ENCODE measurements around the gene KCNG2. TPM values are rescaled to one million over a fixed set of nuclear protein-coding genes. Genes with fewer than 3 reads are reported as not detected.

The KCNG2 gene
- total RNA-seq, 2 experiments from 2014 or later = not detected

DNA sequence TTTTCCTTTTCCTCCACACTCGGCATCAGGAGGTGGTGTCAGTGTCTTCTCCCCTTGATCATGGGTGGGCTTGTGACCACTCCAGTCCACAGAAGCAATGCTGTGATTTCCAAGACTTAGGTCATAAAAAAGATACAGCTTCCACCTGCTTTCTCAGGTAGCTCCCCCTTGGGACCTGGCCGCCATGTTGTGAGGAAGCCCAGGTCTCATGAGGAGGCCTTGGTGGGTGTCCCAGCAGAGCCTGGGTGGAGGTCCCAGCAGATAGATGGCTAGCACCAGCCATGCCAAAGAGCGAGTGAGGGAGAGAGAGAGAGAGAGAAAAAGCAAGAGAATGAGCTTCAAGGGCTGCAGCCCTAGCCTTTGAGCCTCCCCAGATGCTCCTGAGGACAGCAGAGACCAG lies 137.8 kb downstream of the KCNG2 start:
- no peaks in the 10 kb centered on the region for H3K79me2 ChIP-seq (ENCODE audit: insufficient read depth, low read depth, low read length)

DNA sequence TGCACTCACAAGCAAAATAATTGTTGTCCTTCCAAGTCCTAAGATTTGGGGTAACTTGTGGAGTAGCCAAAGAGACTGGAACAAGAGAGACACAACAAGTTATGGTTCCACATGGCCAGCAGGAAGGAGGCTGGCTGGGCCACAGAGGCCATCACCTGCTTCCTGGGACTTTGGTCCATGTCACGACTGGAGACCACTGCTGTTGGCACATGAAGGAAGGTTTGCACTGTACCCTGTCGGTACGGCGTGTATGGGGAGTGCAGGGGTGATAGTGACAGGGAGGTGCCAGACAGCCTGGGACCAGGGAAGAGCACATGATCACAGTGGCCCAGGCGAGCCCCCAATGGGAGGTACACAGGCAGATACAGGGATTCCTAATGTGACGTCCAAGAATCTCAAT lies 138.2 kb downstream of the KCNG2 start:
- POLR2A ChIA-PET = no interaction called here
- CTCF ChIA-PET (ENCODE audit: unreplicated experiment) = no interaction called here
- DNase-seq (ENCODE audit: low spot score) = no peak

More for the DNA sequence above, 137.8 kb downstream of the KCNG2 start:
- POLR2A ChIA-PET = no interaction called here
- BruUV-seq (replicated peaks) = no TSS peak
- Histone ChIP-seq H3K9me2 (ENCODE audit: insufficient read depth, low read length) (no peaks in the 10 kb centered on the region), H3K4me2 (ENCODE audit: low read length) (no peak overlapping the region), H3K4me1 (ENCODE audit: insufficient read depth, low read length, poor library complexity, severe bottlenecking) (no peaks in the 10 kb centered on the region), H3K27ac (ENCODE audit: low read depth, low read length, poor library complexity, severe bottlenecking) (no peak overlapping the region), H4K20me1 (ENCODE audit: insufficient read depth, low read length) (no peaks in the 10 kb centered on the region), H3K36me3 (ENCODE audit: insufficient read depth, low read length) (peaks cover 23% of the 10 kb centered on the region), H3K9me3 (ENCODE audit: low read length) (peaks cover 9% of the 10 kb centered on the region; the same call in 1 of the 2 replicates), H2AFZ (ENCODE audit: low read length) (no peak overlapping the region), H3K4me3 (ENCODE audit: low read depth, low read length, poor library complexity, severe bottlenecking) (no peak overlapping the region)
- DNase-seq (ENCODE audit: low spot score) = no peak
- CTCF ChIA-PET (ENCODE audit: unreplicated experiment) = no interaction called here
- intact Hi-C loops (cut with micrococcal nuclease; ENCODE audit: unreplicated experiment) = no loop called here
- TF ChIP-seq EZH2phosphoT487 (IDR thresholded peaks at IDR 0.05; ENCODE audit: borderline replicate concordance, low read depth, low read length) = no peak
- TF ChIP-seq, protein P1, sequence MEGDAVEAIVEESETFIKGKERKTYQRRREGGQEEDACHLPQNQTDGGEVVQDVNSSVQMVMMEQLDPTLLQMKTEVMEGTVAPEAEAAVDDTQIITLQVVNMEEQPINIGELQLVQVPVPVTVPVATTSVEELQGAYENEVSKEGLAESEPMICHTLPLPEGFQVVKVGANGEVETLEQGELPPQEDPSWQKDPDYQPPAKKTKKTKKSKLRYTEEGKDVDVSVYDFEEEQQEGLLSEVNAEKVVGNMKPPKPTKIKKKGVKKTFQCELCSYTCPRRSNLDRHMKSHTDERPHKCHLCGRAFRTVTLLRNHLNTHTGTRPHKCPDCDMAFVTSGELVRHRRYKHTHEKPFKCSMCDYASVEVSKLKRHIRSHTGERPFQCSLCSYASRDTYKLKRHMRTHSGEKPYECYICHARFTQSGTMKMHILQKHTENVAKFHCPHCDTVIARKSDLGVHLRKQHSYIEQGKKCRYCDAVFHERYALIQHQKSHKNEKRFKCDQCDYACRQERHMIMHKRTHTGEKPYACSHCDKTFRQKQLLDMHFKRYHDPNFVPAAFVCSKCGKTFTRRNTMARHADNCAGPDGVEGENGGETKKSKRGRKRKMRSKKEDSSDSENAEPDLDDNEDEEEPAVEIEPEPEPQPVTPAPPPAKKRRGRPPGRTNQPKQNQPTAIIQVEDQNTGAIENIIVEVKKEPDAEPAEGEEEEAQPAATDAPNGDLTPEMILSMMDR (conservative IDR thresholded peaks at IDR 0.05; ENCODE audit: low read length) = no peak

DNA sequence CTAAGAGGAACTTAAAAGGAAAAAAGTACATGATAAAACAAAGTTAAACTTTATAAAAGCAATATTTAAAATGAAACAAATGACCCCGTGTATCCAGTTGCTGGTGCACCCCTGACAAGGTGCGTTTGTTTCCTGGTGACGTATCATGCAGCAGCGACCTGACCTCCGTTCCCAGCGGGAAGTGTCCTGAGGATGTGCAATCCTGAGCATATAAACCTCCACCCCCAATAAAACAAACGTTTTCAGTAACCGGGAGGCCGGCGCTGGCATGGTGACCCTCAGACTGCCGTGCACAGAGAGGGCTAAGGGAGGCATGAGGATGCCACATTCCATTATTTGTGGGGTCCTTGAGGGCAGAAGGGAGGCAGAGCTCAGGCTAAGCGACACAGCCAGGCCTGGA lies 138.9 kb downstream of the KCNG2 start:
- Histone ChIP-seq H3K4me2 (ENCODE audit: low read length) (no peak overlapping the region), H3K79me2 (ENCODE audit: insufficient read depth, low read depth, low read length) (no peaks in the 10 kb centered on the region), H3K9me3 (ENCODE audit: low read length) (peaks cover 9% of the 10 kb centered on the region; the same call in 1 of the 2 replicates), H3K27ac (ENCODE audit: low read depth, low read length, poor library complexity, severe bottlenecking) (no peak overlapping the region), H3K4me1 (ENCODE audit: insufficient read depth, low read length, poor library complexity, severe bottlenecking) (no peaks in the 10 kb centered on the region), H4K20me1 (ENCODE audit: insufficient read depth, low read length) (no peaks in the 10 kb centered on the region), H2AFZ (ENCODE audit: low read length) (no peak overlapping the region), H3K36me3 (ENCODE audit: insufficient read depth, low read length) (peaks cover 21% of the 10 kb centered on the region), H3K9me2 (ENCODE audit: insufficient read depth, low read length) (no peaks in the 10 kb centered on the region), H3K4me3 (ENCODE audit: low read depth, low read length, poor library complexity, severe bottlenecking) (no peak overlapping the region)
- CTCF ChIA-PET (ENCODE audit: unreplicated experiment) = interaction anchor here (0.6 kb wide), 1 partner anchor 62 kb away, joined by 3 read pairs; no protein-coding TSS in a partner anchor
- TF ChIP-seq, protein P1 (conservative IDR thresholded peaks at IDR 0.05; ENCODE audit: low read length) = no peak
- no peak for TF ChIP-seq EZH2phosphoT487 (IDR thresholded peaks at IDR 0.05; ENCODE audit: borderline replicate concordance, low read depth, low read length)
- no TSS peak for BruUV-seq (replicated peaks)
- POLR2A ChIA-PET = no interaction called here
- DNase-seq (ENCODE audit: low spot score) = no peak
- intact Hi-C loops (cut with micrococcal nuclease; ENCODE audit: unreplicated experiment) = no loop called here

More for the DNA sequence above, 138.2 kb downstream of the KCNG2 start:
- Histone ChIP-seq H3K36me3 (ENCODE audit: insufficient read depth, low read length) (peaks cover 21% of the 10 kb centered on the region), H3K9me2 (ENCODE audit: insufficient read depth, low read length) (no peaks in the 10 kb centered on the region), H3K9me3 (ENCODE audit: low read length) (peaks cover 9% of the 10 kb centered on the region; the same call in 1 of the 2 replicates), H3K4me2 (ENCODE audit: low read length) (no peak overlapping the region), H4K20me1 (ENCODE audit: insufficient read depth, low read length) (no peaks in the 10 kb centered on the region), H2AFZ (ENCODE audit: low read length) (no peak overlapping the region), H3K4me1 (ENCODE audit: insufficient read depth, low read length, poor library complexity, severe bottlenecking) (no peaks in the 10 kb centered on the region), H3K4me3 (ENCODE audit: low read depth, low read length, poor library complexity, severe bottlenecking) (no peak overlapping the region), H3K79me2 (ENCODE audit: insufficient read depth, low read depth, low read length) (no peaks in the 10 kb centered on the region), H3K27ac (ENCODE audit: low read depth, low read length, poor library complexity, severe bottlenecking) (no peak overlapping the region)
- TF ChIP-seq, protein P1 (conservative IDR thresholded peaks at IDR 0.05; ENCODE audit: low read length) = no peak
- no peak for TF ChIP-seq EZH2phosphoT487 (IDR thresholded peaks at IDR 0.05; ENCODE audit: borderline replicate concordance, low read depth, low read length)
- no TSS peak for BruUV-seq (replicated peaks)
- intact Hi-C loops (cut with micrococcal nuclease; ENCODE audit: unreplicated experiment) = no loop called here

Data from OCI-LY7 (cell line).